ENCODE data around the gene PAGR1.

- TF ChIP-seq CTCF (IDR thresholded peaks at IDR 0.05) (no peak), POLR2AphosphoS5 (IDR thresholded peaks at IDR 0.05) (no peak), POLR2A (IDR thresholded peaks at IDR 0.05) (no peak)
Observed at GRCh38 chr16:29766571-29766970, 49.4 kb upstream of the PAGR1 start.
